HG03097 (cell line): ENCODE data around the gene FBP2.

Source experiments
- ATAC-seq: cut with Tn5 transposase; IDR thresholded peaks from one replicate; pipeline ENCODE4 v1.9.1; 2021; ENCODE audit not compliant: unreplicated experiment, low FRiP score

The FBP2 gene

DNA sequence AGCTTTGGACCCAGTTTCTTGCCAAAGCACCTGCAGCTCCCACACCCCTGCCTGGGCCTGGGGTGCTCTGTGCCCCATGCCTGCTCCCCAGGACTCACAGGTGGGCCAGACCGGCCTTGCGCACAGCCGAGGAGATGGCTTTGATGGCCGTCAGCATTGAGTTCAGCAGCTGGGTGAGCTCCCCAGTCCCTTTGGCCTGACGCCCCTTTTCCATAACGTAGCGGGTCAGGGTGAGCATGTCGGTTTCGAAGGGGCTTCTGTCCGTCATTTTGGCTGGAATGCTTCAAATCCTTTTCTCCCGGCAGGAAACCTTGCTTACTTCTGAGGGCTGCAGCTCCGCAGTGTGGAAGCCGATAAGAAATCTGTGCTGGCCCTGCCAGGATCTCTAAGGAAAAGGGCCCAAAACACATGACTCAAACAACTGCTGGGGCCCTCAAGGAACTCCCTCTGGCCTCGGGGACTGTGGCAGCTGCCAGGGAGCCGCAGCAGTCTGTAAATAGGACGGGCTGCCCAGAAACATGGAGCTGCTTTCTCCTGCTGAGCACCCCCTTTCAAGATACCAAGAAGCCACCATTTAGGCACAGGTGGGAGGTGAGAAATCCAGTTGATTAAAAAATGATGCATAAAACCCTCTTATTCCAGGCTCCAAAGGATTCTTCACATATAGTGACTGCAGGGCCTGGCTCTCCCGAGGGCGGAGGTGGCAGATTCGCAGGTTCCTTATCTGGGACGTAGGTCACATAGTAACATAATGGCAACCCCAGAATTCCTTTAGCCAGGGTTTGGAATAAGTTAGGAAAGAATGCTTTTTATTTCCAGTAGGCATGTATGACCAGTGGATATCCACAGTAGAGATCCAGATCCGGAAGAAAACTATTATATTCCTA, at the start of gene FBP2:
FBP2 (minus strand) TSS at position 366 of the 887 bp plus-strand sequence; CDS start at position 268, 98 bp downstream.
- no peak for ATAC-seq

DNA sequence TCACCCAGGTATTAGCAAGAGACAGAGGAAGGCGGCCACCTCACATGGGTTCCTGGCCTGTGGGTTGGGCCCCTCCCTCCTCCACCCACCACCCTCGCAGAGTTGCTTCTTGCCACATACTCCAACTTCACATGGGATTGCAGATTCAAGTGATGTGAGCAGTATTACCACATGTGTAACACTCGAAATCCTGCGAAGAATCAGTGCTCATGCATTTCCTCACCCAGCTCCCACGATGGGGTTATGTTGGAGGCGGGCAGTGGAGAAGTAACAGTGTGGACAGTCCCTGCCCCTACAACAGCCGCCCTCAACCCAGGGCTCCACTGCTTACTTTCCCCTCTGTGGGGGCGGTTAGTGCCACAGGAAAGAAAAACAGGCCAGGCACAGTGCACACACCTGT, 49.6 kb upstream of the FBP2 start:
- no peak for ATAC-seq

DNA sequence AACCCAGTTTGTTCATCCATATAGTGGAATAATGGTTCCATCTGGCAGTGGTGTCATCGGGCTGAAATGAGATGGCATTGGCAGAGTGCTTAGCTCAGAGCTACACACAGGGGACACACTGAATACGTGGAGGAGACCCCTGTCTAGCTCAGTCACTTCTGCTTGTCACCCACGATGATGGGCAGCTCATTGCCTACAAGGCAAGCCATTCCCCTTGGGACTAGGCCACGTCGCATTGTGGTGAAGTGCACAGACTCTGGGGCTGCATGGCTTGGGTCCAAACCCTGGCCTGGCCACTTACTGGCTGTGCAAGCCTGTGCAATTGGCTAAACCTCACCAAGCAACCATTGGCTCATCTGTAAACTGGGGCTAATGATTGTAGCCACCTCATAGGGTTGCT, 48.9 kb upstream of the FBP2 start:
- ATAC-seq = no peak

DNA sequence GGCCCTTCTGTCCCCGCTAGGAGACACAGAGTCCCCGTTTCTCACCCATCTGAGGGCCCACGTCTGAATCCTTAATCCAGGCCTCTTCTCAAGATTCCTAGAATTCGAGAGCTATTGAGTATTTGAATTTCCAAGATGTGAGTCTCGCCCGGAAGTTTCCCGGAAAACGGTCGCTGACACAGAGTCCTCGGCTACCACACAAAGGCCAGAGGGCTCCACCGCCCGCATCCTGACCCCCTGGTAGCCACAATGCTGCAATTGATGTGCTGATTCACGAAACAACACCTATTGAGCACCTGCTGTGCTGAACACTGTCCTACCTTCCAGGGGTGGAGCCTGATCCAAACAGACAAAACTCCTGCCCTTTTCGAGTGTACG, 46.4 kb upstream of the FBP2 start:
- no peak for ATAC-seq

DNA sequence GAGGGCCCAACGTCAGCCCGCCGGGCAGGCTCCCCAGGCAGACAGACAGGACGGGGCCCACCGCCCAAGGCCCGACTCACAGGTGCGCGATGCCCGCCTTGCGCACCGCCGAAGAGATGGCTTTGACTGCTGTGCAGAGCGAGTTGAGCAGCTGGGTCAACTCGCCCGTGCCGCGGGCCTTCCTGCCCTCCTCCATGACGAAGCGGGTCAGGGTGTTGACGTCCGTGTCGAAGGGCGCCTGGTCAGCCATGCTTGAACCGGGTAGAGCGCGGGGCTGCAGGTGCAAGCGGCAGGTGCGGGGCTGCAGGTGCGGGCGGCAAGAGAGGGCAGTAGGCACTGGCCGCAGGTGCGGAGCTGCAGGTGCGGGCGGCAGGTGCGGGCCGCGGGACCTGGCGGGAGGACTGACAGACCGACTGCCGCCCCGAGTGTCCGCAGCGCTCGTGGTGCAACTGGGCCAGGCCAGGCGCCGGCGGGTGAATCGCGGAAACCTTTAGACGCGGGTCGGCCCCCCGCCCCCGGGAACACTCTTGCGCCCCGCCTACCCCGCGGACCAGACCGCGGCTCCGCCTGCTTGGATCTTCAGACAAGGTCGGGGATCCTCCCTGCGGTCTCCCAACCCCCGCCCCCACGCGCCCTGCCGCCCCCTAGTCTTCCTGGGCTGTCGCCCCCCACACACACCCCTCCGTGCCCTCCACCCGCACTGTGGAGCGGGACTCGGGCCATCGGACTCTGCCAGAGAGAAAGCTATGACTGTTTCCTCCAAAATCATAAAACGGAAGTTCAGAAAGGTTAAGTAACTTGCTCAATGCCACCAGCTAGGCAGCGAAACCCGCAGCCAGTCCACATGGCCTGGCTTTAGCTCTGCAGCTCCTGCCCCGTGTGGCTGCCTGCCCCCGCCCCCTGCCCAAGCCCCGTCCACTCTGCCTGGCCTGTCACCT, 45.7 kb upstream of the FBP2 start, which contains the start of gene FBP1:
FBP1 (minus strand) TSS at position 458 of the 938 bp plus-strand sequence; CDS start at position 250, 208 bp downstream.
- no peak for ATAC-seq

DNA sequence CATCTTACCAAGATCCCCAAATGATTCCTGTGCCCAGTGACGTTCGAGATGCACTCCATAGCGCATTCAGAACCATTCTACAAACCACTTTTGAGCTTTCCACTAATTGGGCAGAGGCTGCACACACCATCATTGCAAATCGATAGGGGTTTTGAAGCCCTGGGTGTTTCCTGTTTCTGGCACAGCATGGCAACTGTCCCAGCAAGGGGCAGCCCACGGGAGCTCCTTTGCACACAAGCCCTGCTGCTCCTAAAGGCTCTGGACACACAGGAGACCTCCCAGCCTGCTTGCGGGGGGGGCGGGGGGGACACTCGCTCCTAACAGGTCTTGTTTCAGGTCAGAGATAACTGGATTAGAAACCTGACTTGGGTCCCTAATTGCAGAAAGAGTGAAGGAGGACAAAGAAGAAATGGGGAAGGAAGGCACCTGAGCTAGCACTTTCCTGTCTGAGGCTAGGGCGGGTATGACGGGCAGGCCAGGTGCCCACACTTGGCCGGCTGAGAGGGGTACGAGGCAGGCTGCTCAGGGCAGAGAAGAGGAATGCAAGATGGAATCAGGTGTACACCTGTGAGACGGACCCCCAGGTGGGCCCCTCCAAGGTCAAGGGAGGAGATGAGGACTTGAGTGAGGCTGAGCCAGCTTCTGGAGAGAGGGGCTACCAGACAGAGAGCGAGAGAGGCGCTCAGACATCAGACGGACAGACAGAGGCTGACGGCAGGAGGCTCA, 44.9 kb upstream of the FBP2 start:
- ATAC-seq = no peak

DNA sequence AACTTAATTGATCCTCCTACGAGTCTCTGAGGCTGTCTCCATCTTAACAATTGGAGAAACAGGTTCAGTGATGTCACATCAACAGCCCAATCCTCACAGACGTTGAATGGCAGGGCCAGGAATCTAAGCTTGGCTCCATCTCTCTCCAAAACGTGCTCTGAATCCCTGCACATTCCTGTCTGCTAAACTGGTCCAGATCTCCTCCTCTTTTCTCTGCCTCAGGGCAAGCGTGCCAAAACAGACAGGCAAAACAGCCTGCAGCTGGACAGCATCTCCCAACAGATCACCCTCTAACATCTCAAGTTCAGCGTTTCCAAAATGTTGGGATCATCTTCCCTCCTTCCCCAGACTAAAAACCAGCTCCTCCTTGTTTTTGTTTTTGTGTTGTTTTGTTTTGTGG, 39.1 kb upstream of the FBP2 start:
- no peak for ATAC-seq

DNA sequence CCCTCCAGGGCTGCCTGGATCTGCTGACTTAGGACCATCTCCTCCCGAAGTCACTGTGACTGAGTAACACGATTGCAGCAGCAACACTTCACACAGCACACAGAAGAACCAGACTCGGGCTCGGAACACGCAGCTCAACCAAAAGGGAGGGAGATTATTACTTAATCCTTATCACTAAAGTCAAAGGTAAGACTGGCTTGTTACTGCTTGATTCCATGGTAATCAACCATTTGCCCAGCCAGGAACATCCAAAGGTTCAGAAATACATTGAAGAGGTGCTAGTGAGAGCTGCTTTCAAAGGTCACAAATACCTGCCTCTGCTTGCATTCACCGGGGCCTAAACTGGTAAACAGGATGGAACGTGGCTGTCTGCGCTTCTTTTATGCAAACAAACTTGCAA, 38.0 kb upstream of the FBP2 start:
- ATAC-seq = no peak

DNA sequence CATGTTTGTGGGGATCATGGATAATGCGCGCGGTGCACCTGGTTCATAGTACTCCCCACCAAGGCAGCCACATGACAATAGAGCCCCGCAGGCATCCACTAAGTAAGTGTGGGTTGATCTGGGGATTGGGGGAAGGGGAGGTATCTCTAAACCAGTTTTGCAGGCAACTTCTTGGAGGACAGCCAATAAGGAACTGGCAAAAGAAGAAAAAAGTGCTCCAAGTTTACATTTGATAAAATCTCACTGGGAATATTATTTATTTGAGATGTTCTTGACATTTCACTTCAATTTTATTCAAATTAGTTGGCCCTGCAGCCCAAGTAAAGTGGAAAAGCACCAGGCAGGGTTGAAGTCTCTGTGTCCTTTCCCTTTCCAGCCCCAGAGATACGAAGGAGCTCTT, 37.2 kb upstream of the FBP2 start:
- no peak for ATAC-seq

DNA sequence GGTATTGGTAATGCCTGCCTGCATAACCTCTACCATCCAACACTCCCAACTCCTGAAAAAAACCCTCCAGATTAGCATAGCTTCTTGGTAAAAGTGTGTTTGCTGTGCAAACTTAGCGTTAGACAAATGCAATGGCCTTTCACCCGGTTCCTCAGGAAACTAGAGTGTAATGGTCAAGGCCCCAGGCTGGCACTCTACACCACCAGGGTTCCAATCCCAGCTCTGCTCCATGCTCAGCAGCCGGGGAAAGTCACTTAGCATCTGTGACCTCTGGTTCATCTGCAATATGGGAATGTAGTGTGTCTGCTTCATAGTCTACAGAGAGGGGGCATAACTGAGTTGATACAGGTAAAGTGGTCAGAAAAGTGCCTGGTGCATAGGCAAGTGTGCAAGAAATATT, 36.7 kb upstream of the FBP2 start:
- no peak for ATAC-seq

DNA sequence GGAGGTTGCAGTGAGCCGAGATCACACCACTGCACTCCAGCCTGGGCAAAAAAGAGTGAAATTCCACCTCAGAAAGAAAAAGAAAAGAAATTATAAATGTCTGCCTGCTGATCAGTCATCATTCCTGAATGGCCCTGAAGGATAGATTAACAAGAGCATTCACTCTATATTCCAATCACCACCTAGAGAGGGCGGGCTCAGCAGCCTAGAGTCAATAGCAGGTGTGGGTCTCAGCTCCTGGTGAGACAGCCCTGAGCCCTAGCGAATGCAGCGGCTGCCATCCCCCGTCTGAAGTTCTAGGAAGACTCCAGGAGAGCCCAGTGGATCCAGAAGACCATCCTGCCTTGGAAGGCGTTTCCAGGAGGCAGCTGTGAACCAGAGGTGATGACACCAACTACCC, 33.7 kb upstream of the FBP2 start:
- no peak for ATAC-seq

DNA sequence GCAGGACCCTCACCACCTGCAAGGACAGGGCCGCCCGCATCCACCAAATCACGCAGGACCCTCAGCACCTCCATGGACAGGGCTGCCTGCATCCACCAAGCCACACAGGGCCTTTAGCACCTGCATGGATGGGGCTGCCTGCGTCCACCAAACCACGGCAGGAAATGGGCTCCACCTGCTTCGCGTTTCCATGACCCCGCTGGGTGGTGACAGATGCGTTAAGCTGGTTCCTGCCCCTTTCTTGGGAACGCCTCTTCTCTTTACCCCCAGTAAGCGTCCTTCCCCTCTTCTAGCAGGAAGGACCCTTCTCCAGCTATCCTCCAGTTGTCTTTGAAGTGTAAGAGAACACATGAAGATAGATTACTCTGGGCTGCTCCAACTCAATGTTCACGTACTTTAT, 32.2 kb upstream of the FBP2 start:
- no peak for ATAC-seq

DNA sequence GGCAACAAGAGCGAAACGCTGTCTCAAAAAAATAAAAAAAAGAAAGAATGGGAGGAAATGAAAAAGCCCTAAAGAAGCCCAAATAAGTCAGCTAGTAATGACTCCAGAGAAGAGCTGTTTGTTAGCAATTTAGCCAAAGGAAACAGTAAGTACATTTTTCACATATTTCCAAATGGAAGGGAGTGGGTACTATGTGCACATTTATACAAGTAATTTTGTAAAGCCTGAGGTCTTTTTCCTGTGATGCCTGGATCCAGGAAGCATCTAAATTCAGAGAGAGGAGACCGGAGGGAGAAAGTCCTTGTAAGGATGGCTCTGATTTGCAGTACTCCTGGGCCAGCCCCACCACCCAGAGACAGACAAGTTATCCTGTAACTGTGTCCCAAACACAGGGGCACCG, 31.0 kb upstream of the FBP2 start:
- ATAC-seq = no peak

DNA sequence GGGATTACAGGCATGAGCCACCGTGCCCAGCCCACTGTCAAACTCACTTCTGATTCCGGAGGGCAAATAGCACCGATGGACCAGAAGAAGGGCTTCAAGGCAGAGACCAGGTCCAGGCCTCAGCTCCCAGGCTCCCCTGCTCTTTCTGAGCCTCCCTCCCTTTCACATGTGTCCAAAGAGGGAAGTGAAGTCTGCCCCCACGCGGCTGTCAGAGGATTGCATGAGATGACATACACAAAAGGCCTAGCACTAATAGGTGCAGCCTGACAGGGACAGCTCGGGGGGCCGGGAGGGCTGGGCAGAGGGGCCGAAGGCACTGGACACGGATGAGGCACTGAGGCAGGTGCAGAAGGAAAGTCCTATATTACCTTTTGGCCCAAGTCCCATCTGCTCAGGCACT, 29.6 kb upstream of the FBP2 start:
- no peak for ATAC-seq

DNA sequence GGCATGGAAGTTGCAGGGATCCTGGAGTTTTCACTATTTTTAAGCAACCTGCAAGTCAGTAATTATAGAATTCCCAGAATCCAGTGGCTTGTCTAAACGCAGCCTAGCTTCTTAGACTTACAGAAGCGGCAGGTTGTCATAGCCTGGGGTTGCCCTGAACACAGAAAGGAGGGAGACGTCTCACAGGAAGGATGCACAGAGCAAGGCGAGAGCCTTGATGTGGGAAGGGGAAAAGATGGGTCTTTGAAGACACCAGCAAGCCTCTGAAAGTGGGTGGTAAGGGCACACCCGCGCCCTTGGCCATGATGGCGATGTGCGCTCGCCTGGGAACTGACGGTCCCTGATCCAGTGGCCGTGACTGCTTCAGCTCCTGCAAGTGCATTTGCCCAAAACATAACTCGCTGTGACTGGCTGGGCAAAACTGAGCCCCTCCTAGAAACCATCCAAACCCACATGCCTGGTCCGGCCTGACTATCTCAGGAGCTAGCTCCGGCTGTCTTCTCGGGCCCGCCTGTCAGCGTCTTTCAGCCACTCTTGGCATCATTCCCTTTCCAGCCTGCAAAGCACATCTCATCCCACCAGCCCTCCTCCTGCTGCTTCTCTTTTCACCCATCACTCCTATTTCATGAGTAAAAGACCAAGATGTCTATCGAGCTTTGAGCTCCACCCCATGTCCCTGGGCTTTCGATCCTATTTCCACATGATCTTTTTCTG, 28.6 kb upstream of the FBP2 start:
- no peak for ATAC-seq

DNA sequence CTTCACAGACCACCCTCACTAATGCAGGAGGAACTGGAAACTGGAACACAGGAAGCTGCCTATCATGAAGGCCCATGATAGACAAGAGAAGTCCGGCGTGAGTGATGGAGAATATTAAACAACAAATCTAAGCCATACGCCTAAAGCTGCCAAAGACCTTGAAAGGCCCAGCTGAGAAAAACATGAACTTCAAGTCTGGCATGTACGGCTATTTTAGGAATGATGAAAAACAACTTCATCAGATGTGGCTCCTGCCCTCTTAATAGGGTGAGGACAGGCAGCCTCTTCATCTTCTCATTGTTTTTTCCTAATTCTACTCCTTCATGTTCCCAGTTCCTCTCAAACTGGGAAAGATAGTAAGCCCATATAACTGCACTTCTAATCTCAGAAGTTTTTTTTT, 25.4 kb upstream of the FBP2 start:
- no peak for ATAC-seq

DNA sequence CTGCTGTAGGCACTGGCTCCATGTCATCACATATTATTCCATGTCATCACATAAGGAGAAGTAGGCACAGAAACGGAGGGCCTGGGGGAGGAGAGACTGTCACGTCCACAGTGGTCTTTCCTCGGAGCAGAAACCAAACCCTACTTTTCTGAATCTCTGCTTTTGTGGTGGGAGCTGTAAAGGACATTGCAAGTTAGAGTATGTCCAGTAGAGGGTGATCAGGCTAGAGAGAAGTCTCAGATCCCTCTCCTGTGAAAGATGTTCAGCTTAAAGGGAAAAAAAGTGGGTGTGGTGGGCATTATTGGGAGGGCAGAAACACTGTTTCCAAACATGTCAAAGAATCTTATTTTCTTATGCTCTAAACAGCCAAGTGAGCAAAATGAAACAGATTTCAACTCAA, 19.4 kb upstream of the FBP2 start:
- ATAC-seq = no peak

DNA sequence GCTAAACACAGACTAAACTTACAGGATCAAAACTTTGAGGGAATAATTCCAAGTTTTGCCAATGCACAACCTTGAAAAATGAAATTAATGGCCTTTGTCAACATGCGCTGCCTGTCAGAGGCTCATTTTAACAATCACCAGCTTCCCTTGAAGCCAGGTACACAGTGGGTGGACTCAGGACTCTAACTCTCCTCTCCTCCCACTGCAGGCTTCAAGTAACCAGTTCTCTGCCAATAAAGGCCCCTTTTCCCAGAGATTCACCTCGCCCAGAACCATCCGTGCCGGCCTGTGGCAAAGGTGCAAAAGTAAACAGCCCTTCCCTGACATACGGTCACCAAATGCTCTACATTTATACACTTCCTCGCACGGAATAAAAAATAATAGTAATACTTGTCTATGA, 18.4 kb upstream of the FBP2 start:
- no peak for ATAC-seq

DNA sequence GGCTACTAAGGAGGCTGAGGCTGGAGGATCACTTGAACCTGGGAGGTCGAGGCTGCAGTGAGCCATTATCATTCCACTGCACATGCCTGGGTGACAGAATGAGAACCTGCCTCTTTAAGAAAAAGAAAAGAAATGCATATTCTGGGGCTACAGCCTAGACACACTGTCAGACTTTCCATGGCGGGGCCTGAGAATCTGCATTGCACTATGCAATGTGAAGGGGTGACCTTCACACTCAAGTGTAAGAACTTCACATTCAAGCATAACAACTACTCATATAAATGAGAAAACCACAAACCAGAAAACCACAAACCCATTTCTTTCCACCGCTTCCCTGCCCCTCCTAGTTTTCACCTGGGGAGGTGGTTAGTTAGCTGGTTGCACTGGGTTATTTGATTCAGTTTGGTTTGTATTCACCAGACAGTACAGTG, 18.0 kb upstream of the FBP2 start:
- no peak for ATAC-seq

DNA sequence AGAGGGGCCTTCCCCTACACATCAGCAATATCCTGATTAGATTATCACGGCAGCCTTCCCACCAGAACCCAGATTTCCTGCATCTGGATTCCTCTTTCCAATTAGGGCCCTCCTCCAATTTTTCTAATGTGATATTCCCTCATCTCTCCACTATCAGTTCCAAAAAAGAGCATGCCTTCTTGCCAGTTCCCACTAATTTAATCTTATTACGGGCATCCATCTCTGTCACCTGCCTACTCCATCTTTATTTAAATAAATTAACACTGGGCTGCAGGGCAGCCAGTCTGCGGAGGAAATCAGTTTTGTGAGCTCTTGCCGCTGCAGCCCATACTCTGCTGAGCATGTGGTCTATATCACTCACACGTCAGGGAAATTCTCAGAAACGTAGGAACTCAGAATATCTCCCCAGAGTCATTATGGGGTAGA, 16.6 kb upstream of the FBP2 start:
- no peak for ATAC-seq
